ENCODE data around the gene ACOX3.

Gene ACOX3

DNA sequence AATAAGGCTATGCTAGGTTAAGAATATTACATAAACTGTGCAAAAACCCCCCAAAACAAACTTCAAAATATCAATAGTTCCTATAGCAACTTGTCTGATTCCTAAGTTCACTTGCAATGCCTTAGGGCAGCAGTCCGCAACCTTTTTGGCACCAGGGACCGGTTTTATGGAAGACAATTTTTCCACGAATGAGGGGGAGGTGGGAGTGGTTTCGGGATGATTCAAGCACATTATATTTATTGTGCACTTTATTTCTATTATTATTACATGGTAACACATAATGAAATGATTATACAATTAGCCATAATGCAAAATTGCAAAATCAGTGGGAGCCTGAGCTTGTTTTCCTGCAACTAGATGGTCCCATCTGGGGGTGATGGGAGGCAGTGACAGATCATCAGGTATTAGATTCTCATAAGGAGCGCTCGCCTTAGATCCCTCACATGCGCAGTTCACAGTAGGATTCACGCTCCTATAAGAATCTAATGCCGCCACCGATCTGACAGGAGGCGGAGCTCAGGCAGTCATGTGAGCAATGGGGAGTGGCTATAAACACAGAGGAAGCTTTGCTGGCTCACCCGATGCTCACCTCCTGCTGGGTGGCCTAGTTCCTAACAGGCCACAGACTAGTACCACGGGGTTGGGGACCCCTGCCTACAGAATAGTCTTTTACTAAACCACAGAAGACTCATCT lies 39.7 kb downstream of the ACOX3 start:
- Mint-ChIP-seq H3K27ac (no peak overlapping the region), H3K4me1 (ENCODE audit: low read depth) (peaks cover 21% of the 10 kb centered on the region), H3K4me3 (no peak overlapping the region), H3K27me3 (no peaks in the 10 kb centered on the region), H3K36me3 (ENCODE audit: low read depth) (peaks cover 85% of the 10 kb centered on the region), H3K9me3 (no peaks in the 10 kb centered on the region)
- intact Hi-C loops (cut with micrococcal nuclease), result no loop called here

DNA sequence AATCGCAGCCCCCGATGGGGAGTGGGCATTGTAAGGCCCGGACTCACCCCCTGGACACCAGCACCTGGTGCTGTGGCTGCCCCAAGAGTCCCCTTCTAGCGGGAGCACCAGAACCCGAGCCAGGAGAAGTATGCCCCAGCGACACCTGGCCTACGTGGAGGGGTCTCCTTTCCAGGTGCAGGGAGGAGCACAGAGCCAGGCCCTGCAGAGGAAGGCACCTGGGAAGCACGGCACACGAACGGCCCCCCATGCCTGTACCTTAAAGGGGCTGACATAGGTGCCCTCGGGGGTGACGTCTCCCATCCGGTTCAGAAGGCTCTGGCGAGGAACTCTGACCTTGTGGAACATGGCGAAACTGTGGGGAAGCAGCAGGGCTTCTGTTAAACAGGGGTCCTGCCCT lies 41.2 kb downstream of the ACOX3 start:
- intact Hi-C loops (cut with micrococcal nuclease), result no loop called here
- Mint-ChIP-seq H3K36me3 (ENCODE audit: low read depth) (peaks cover 85% of the 10 kb centered on the region), H3K27ac (no peak overlapping the region), H3K9me3 (no peaks in the 10 kb centered on the region), H3K27me3 (no peaks in the 10 kb centered on the region), H3K4me3 (no peak overlapping the region), H3K4me1 (ENCODE audit: low read depth) (peaks cover 21% of the 10 kb centered on the region)

DNA sequence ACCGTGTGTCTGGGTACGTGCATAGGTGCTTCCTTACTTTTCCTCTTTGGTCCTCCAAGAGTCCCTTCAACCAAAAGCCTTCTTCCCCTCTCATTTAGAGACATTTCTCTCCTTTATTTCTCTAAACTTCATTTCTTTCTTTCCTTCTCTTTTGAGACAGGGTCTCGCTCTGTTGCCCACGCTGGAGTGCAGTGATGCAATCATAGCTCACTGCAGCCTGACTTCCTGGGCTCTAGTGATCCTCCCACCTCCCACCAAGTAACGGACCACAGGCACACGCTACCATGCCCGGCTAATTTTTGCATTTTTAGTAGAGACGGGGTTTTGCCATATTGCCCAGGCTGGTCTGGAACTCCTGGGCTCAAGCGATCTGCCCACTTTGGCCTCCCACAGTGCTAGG lies 42.2 kb downstream of the ACOX3 start:
- intact Hi-C loops (cut with micrococcal nuclease), result no loop called here
- peaks cover 20% of the 10 kb centered on the region for H3K4me1 Mint-ChIP-seq (ENCODE audit: low read depth)
- H3K36me3 Mint-ChIP-seq (ENCODE audit: low read depth), result peaks cover 86% of the 10 kb centered on the region
- no peak overlapping the region for H3K4me3 Mint-ChIP-seq
- H3K27ac Mint-ChIP-seq, result no peak overlapping the region
- no peaks in the 10 kb centered on the region for H3K27me3 Mint-ChIP-seq
- no peaks in the 10 kb centered on the region for H3K9me3 Mint-ChIP-seq

DNA sequence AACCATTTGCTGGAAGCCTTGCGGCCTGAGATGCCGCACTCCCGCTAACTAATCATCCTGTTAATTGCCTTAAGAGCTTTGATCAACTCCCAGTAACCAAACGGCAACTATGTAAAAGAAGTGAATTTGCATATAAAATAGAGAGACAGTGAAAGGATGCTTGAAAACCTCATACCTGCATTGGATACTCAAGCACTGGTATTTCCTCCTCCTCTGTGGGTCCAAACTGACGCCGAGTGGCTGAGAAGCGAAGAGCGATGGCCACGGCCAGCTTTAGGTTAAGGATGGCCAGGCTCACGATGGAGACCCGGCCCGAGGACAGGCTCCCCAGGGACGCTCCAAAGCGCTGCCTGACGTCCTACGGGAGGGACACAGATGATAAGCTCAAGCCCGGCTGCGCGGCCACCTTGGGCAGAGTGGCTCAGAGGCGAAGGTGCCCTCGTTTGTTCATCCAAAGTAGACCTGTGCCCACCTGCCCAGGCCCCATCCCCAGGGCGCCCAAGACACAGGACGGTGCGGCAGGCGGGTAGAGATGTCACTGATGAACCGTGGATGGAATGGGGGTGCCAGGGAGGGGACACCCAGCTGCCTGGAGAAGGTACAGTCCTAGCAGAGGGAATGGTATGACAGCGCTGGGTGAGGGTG lies 43.6 kb downstream of the ACOX3 start:
- Mint-ChIP-seq H3K27ac (no peak overlapping the region), H3K4me1 (ENCODE audit: low read depth) (peaks cover 9% of the 10 kb centered on the region), H3K4me3 (no peak overlapping the region), H3K36me3 (ENCODE audit: low read depth) (peaks cover 87% of the 10 kb centered on the region), H3K9me3 (no peaks in the 10 kb centered on the region), H3K27me3 (no peaks in the 10 kb centered on the region)
- intact Hi-C loops (cut with micrococcal nuclease), result no loop called here

DNA sequence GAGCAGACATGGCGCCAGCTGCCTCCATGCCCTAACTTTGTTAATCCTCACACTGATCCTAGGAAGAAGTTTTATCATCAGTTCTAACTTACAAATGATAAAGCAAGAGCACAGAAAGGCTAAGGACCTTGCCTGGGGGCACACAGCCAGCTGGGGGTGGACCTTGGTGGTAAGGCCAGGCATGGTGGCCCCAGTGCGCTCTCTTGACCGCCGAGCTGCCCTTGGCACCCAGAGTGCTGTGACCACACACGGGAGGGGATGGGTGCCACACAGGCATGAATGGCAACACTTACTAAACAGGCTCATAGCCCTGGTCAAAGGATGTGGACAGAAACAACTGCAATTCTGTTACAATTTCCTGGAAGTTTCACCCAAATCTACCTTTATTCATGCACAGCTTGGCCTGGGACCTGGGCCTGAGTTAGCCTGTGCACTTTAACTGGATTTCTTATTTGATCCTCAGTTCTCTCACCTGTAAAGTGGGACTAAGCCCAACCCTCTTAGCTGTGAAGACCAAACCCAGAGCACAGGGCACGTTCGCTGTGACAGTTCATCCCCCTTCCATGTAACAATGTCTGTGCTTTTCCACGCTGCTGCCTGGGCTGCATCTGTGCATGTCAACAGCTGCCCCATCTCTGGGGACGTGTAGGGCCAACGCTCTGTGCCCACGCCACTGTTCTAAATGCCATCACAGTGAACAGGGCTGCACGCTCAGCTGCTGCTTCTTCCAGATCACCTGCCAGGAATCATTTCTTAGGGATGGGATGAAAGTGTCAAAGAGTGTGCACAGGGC lies 44.8 kb downstream of the ACOX3 start:
- Mint-ChIP-seq H3K4me3 (no peak overlapping the region), H3K36me3 (ENCODE audit: low read depth) (peaks cover 85% of the 10 kb centered on the region), H3K9me3 (no peaks in the 10 kb centered on the region), H3K4me1 (ENCODE audit: low read depth) (no peaks in the 10 kb centered on the region), H3K27me3 (no peaks in the 10 kb centered on the region), H3K27ac (no peak overlapping the region)
- intact Hi-C loops (cut with micrococcal nuclease), result no loop called here

DNA sequence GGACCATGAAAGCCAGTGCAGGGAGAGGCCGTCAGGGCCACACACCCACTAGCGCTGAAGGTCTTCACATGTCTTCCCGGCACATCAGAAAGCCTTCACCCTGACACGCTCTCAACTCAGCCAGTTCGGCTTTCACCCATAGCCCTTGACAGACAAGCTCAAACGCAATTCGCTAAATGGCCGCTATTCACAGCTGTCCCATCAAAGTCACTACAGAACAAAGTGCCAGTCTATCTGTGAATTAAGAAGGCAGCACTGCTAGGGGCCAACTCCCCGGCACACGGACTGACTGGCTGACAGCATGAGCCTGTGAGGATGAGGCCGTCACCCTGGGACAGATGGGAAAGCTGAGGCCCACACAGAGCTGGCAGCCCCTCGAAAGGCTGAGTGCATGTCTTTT lies 45.7 kb downstream of the ACOX3 start:
- H3K4me3 Mint-ChIP-seq, result no peak overlapping the region
- H3K4me1 Mint-ChIP-seq (ENCODE audit: low read depth), result no peaks in the 10 kb centered on the region
- intact Hi-C loops (cut with micrococcal nuclease), result no loop called here
- H3K27ac Mint-ChIP-seq, result no peak overlapping the region
- H3K27me3 Mint-ChIP-seq, result no peaks in the 10 kb centered on the region
- no peaks in the 10 kb centered on the region for H3K9me3 Mint-ChIP-seq
- H3K36me3 Mint-ChIP-seq (ENCODE audit: low read depth), result peaks cover 93% of the 10 kb centered on the region

DNA sequence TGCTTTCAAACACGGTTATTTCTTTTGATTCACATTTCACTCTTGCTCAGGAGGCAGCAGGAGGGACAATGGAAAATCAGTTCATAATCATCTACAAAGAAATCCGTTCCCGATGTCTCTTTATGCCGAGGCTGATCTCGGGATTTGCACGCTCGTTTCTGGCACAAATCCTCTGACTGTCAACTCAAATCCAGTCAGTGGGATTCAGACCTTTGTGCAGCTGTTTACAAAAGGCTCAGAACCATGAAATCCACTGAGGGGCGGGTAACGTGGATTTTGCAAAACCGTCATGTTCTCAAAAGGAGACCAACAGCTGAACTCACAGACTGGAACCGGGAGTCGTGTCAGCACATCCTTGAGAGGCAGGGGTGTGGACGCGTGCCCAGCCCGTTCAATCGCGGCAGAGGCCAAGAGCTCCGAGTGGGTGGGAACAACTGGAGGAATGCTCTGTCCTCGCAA lies 46.4 kb downstream of the ACOX3 start:
- no peaks in the 10 kb centered on the region for H3K4me1 Mint-ChIP-seq (ENCODE audit: low read depth)

DNA sequence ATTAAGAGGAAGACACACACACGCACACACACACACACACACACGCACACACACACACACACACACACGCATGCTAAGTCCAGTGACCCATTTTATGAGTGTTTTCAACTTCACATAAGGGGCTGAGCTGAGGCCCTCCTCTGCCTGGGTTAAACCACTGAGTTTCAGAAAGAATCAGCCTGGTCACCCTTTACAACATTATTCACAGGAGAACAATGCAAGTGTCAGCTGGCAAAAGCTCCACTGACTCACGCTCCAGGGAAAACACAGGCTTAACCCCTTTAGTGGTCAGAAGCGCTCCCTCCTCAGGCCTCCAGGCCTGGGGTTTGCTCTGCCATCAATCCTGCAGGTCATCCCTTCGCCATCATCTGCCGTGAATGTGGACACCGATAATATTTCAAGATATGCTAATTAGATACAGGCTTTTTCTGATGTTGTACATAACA lies 46.9 kb downstream of the ACOX3 start:
- H3K4me1 Mint-ChIP-seq (ENCODE audit: low read depth), result no peaks in the 10 kb centered on the region
- H3K27me3 Mint-ChIP-seq, result no peaks in the 10 kb centered on the region
- intact Hi-C loops (cut with micrococcal nuclease), result no loop called here
- no peaks in the 10 kb centered on the region for H3K9me3 Mint-ChIP-seq
- H3K4me3 Mint-ChIP-seq, result no peak overlapping the region
- peaks cover 94% of the 10 kb centered on the region for H3K36me3 Mint-ChIP-seq (ENCODE audit: low read depth)
- no peak overlapping the region for H3K27ac Mint-ChIP-seq

More for the DNA sequence above, 46.4 kb downstream of the ACOX3 start:
- Mint-ChIP-seq H3K9me3 (no peaks in the 10 kb centered on the region), H3K27ac (no peak overlapping the region), H3K36me3 (ENCODE audit: low read depth) (peaks cover 94% of the 10 kb centered on the region), H3K4me3 (no peak overlapping the region), H3K27me3 (no peaks in the 10 kb centered on the region)
- intact Hi-C loops (cut with micrococcal nuclease), result no loop called here

DNA sequence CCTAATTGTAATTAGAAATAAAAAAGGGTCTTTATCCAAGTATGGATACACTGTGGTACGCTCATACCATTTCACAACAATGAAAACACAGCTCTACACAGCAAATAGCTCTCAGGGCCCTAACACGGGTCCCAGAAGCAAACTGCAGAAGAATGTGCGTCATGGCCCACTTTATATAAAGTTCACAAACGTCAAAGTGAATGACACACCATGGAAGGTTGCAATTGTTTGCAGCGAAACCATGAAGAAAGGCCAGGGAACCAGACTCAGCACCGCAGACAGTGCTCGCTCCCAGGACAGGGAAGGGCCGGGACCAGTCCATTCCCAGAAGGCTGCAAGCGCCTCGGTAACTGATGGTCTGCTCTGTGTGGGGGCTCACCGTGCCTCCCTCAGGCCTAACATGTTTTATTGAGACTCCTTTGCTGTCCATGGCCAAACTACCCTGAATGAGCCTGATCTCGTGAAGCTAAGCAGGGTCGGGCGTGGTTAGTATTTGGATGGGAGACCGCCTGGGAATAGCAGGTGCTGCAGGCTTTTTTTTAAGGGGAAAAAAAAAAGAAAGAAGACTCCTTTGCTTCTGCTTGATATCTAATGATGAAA lies 47.8 kb downstream of the ACOX3 start:
- Mint-ChIP-seq H3K4me3 (no peak overlapping the region), H3K4me1 (ENCODE audit: low read depth) (no peaks in the 10 kb centered on the region), H3K36me3 (ENCODE audit: low read depth) (peaks cover 95% of the 10 kb centered on the region), H3K27me3 (no peaks in the 10 kb centered on the region), H3K9me3 (no peaks in the 10 kb centered on the region), H3K27ac (no peak overlapping the region)
- intact Hi-C loops (cut with micrococcal nuclease), result no loop called here

DNA sequence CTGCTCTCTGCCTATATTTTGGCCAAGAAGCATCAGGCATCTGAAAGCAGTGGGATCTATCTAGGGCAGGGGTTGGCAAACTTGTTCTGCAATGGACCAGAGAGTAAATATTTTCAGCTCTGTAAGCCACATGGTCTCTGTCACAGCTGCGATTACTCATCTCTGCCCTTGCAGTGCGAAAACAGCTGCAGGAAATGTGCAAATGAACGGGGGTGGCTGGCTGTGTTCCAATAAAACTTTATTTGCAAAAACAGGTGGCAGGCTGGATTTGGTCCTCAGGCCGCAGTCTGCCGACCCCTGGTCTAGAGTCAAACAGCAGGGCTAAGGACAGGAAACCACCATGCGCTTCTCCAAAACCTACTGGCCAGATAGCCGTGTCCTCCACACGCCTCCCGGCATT lies 48.6 kb downstream of the ACOX3 start:
- Mint-ChIP-seq H3K27me3 (no peaks in the 10 kb centered on the region), H3K4me1 (ENCODE audit: low read depth) (no peaks in the 10 kb centered on the region), H3K36me3 (ENCODE audit: low read depth) (peaks cover 95% of the 10 kb centered on the region), H3K9me3 (no peaks in the 10 kb centered on the region), H3K4me3 (no peak overlapping the region), H3K27ac (no peak overlapping the region)
- intact Hi-C loops (cut with micrococcal nuclease), result no loop called here

DNA sequence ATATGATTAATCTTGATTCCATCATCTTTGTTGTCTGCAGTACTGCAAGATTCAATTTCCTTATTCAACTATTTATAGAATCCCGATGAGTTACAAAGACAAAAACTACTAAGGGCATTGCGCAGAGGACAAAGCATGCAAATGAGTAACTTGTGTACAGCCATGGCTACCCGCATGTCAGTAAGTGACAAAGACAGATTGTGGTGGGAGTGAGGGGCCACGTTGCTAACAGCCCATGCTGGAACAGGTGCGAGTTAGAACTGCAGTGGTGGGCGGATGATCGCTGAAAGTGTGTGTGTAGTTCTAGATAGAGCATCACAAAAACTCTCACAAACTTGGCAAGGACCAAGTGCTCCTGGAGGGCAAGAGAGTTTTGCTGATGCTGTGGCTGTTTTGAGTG lies 49.5 kb downstream of the ACOX3 start:
- Mint-ChIP-seq H3K4me3 (no peak overlapping the region), H3K4me1 (ENCODE audit: low read depth) (no peaks in the 10 kb centered on the region), H3K36me3 (ENCODE audit: low read depth) (peaks cover 96% of the 10 kb centered on the region), H3K27ac (no peak overlapping the region), H3K27me3 (no peaks in the 10 kb centered on the region), H3K9me3 (no peaks in the 10 kb centered on the region)
- intact Hi-C loops (cut with micrococcal nuclease), result no loop called here

DNA sequence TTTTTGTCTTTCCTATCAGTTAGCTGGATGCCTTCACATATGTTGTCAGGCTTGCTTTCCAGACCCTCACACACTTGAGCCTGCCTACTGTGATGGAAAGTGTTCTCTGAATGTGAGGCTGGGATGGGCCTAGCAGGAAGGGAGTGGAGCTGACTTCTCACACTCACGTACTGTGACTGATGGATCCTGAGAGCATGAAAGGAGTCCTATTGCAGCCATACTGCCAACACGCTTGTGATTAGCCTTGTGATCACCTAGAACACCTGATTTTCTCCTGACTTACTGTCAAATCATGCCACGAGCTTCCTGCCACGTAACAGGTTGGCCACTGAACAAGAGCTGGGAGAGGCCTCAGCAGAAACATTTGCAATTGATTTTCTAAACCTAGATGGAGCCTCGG lies 49.9 kb downstream of the ACOX3 start:
- H3K9me3 Mint-ChIP-seq, result no peaks in the 10 kb centered on the region
- no peaks in the 10 kb centered on the region for H3K27me3 Mint-ChIP-seq
- H3K27ac Mint-ChIP-seq, result no peak overlapping the region
- H3K36me3 Mint-ChIP-seq (ENCODE audit: low read depth), result peaks cover 96% of the 10 kb centered on the region
- intact Hi-C loops (cut with micrococcal nuclease), result no loop called here
- no peak overlapping the region for H3K4me3 Mint-ChIP-seq
- H3K4me1 Mint-ChIP-seq (ENCODE audit: low read depth), result no peaks in the 10 kb centered on the region

DNA sequence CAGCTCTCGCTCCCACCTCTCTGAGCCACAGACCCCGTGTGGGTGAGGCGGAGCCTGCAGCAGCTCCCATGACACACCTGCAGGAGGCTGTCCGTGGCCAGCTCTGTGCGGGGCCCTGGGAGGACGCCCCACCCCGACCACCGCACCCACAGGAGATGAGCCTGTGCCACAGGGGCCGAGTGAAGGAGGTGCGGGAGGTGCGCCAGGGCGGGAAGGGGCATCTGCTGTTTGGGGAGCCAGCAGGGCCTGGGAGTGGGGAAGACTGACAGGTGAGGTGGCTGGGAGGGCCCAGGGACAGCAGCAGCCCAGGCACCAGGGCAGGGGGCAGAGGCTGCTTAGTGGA lies 52.0 kb downstream of the ACOX3 start:
- H3K36me3 Mint-ChIP-seq (ENCODE audit: low read depth), result peaks cover 95% of the 10 kb centered on the region
- intact Hi-C loops (cut with micrococcal nuclease), result no loop called here
- peaks cover 15% of the 10 kb centered on the region for H3K4me1 Mint-ChIP-seq (ENCODE audit: low read depth)
- no peaks in the 10 kb centered on the region for H3K27me3 Mint-ChIP-seq
- H3K9me3 Mint-ChIP-seq, result no peaks in the 10 kb centered on the region
- H3K27ac Mint-ChIP-seq, result no peak overlapping the region
- H3K4me3 Mint-ChIP-seq, result no peak overlapping the region
